ENCODE results near the gene LILRA6.

- TF ChIP-seq GATA2 (IDR thresholded peaks at IDR 0.05; ENCODE audit: low read depth, low read length) (no peak), GATA3 (IDR thresholded peaks at IDR 0.05; ENCODE audit: low read depth, low read length) (no peak)
Measured at GRCh38 chr19:54209811-54210494, 32.6 kb downstream of the LILRA6 start.

Data from SH-SY5Y (cell line).